ENCODE measurements around the gene SELENON.

DNA sequence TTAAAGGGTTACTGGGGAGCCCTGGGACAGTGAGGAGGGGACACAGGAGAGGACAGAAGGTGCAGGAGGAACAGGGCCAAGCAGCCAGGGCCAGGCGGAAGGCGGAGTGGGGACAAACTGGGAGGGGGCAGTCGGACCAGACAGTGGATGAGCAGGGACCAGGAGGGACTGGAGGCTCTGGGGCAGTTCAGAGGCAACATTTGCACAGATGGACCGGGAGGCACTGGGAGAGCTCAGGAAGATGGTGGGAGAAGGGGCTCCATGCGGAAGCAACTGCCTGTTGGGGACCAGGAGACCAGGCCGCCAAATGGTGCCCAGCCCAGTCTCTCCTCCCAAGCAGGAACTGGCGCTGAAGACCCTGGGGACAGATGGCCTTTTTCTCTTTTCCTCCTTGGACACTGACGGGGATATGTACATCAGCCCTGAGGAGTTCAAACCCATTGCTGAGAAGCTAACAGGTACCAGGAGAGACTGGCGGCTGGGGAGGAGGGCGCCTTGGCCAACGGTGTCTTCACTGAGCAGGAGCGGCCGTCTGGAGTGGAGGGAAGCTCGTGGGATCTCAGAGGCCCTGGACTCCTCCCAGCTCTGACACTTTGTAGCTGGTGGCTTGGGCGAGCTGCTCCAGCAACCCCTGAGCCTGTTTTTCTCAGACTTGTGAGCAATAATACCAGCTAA is 847 bp downstream of the SELENON start:
- TF ChIP-seq, protein P1, sequence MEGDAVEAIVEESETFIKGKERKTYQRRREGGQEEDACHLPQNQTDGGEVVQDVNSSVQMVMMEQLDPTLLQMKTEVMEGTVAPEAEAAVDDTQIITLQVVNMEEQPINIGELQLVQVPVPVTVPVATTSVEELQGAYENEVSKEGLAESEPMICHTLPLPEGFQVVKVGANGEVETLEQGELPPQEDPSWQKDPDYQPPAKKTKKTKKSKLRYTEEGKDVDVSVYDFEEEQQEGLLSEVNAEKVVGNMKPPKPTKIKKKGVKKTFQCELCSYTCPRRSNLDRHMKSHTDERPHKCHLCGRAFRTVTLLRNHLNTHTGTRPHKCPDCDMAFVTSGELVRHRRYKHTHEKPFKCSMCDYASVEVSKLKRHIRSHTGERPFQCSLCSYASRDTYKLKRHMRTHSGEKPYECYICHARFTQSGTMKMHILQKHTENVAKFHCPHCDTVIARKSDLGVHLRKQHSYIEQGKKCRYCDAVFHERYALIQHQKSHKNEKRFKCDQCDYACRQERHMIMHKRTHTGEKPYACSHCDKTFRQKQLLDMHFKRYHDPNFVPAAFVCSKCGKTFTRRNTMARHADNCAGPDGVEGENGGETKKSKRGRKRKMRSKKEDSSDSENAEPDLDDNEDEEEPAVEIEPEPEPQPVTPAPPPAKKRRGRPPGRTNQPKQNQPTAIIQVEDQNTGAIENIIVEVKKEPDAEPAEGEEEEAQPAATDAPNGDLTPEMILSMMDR (IDR thresholded peaks at IDR 0.05), result no peak
- no peak for TF ChIP-seq POLR2A (IDR thresholded peaks at IDR 0.05)

All from prostate gland (tissue), 2 donors.